ENCODE measurements around the gene SMIM32. TPM values are rescaled to one million over a fixed set of nuclear protein-coding genes. Genes with fewer than 3 reads are reported as not detected.

The SMIM32 gene
- total and polyA plus RNA-seq, 9 of the 15 experiments (the other 6 are each of a cell fraction or from before 2014, with no cell fraction given) = not detected

DNA sequence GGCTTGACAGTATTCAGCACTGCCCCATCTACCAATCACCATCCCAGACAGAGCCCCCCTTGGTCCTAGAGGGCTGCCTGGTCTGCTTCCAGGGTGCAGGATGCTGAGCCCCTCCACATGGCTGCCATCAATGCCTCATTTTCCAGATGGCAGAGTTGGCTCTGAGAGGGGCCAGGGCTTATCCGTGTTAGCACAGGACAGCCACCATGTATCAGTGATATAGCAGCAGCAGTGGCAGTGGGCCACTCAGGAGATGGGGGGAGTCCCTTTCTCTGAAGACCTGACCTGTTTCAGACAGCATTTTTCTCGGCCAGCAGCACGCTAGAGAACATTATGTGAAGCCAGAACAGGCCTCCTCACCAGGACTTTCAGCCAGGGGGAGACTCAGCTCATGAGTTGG lies 1.6 kb upstream of the SMIM32 start:
- intact Hi-C loops (cut with micrococcal nuclease) = no loop called here
- Histone ChIP-seq H3K4me1 (replicated peaks in 1 of 2; ENCODE audit: control insufficient read depth in 2 of 2, insufficient read depth in 2 of 2, low read length in 2 of 2) (peaks cover 0 to 14% of the 10 kb centered on the region in 2 experiments; a peak in 2 of 5 replicates), H4K20me1 (replicated peaks; ENCODE audit: control insufficient read depth, insufficient read depth, low read length) (0 out of 2 replicates have a peak, but pooled peaks cover 3% of the 10 kb centered on the region), H2AFZ (ENCODE audit: low read depth, low read length) (no peak overlapping the region), H3K9me1 (ENCODE audit: control insufficient read depth, insufficient read depth, low read length) (no peaks in the 10 kb centered on the region), H3K27me3 (ENCODE audit: control insufficient read depth in 2 of 2, insufficient read depth in 2 of 2, low read length in 2 of 2) (peaks cover 0 to 45% of the 10 kb centered on the region in 2 experiments), H3K4me2 (ENCODE audit: insufficient read depth, low read length) (no peak overlapping the region), H3K9ac (ENCODE audit: insufficient read depth in 1 of 2, low read depth in 2 of 2, low read length in 2 of 2) (no peak overlapping the region), H3K27ac (ENCODE audit: extremely low read depth, low read depth, low read length) (no peak overlapping the region), H3K9me3 (replicated peaks; ENCODE audit: control insufficient read depth, insufficient read depth, low read depth, low read length) (no peaks in the 10 kb centered on the region), H3K36me3 (ENCODE audit: control insufficient read depth, insufficient read depth, low read length) (no peaks in the 10 kb centered on the region), H3K4me3 (no peak overlapping the region), H3K79me2 (ENCODE audit: control insufficient read depth, insufficient read depth, low read length) (no peaks in the 10 kb centered on the region)
- CTCF ChIA-PET (ENCODE audit: low intra/inter-chr PET ratio) = no interaction called here
- POLR2A ChIA-PET = interaction anchor here (0.6 to 1.3 kb wide), 3 partner anchors 11 to 112 kb away, joined by 3 read pairs; no protein-coding TSS in a partner anchor
- TF ChIP-seq, protein P1, sequence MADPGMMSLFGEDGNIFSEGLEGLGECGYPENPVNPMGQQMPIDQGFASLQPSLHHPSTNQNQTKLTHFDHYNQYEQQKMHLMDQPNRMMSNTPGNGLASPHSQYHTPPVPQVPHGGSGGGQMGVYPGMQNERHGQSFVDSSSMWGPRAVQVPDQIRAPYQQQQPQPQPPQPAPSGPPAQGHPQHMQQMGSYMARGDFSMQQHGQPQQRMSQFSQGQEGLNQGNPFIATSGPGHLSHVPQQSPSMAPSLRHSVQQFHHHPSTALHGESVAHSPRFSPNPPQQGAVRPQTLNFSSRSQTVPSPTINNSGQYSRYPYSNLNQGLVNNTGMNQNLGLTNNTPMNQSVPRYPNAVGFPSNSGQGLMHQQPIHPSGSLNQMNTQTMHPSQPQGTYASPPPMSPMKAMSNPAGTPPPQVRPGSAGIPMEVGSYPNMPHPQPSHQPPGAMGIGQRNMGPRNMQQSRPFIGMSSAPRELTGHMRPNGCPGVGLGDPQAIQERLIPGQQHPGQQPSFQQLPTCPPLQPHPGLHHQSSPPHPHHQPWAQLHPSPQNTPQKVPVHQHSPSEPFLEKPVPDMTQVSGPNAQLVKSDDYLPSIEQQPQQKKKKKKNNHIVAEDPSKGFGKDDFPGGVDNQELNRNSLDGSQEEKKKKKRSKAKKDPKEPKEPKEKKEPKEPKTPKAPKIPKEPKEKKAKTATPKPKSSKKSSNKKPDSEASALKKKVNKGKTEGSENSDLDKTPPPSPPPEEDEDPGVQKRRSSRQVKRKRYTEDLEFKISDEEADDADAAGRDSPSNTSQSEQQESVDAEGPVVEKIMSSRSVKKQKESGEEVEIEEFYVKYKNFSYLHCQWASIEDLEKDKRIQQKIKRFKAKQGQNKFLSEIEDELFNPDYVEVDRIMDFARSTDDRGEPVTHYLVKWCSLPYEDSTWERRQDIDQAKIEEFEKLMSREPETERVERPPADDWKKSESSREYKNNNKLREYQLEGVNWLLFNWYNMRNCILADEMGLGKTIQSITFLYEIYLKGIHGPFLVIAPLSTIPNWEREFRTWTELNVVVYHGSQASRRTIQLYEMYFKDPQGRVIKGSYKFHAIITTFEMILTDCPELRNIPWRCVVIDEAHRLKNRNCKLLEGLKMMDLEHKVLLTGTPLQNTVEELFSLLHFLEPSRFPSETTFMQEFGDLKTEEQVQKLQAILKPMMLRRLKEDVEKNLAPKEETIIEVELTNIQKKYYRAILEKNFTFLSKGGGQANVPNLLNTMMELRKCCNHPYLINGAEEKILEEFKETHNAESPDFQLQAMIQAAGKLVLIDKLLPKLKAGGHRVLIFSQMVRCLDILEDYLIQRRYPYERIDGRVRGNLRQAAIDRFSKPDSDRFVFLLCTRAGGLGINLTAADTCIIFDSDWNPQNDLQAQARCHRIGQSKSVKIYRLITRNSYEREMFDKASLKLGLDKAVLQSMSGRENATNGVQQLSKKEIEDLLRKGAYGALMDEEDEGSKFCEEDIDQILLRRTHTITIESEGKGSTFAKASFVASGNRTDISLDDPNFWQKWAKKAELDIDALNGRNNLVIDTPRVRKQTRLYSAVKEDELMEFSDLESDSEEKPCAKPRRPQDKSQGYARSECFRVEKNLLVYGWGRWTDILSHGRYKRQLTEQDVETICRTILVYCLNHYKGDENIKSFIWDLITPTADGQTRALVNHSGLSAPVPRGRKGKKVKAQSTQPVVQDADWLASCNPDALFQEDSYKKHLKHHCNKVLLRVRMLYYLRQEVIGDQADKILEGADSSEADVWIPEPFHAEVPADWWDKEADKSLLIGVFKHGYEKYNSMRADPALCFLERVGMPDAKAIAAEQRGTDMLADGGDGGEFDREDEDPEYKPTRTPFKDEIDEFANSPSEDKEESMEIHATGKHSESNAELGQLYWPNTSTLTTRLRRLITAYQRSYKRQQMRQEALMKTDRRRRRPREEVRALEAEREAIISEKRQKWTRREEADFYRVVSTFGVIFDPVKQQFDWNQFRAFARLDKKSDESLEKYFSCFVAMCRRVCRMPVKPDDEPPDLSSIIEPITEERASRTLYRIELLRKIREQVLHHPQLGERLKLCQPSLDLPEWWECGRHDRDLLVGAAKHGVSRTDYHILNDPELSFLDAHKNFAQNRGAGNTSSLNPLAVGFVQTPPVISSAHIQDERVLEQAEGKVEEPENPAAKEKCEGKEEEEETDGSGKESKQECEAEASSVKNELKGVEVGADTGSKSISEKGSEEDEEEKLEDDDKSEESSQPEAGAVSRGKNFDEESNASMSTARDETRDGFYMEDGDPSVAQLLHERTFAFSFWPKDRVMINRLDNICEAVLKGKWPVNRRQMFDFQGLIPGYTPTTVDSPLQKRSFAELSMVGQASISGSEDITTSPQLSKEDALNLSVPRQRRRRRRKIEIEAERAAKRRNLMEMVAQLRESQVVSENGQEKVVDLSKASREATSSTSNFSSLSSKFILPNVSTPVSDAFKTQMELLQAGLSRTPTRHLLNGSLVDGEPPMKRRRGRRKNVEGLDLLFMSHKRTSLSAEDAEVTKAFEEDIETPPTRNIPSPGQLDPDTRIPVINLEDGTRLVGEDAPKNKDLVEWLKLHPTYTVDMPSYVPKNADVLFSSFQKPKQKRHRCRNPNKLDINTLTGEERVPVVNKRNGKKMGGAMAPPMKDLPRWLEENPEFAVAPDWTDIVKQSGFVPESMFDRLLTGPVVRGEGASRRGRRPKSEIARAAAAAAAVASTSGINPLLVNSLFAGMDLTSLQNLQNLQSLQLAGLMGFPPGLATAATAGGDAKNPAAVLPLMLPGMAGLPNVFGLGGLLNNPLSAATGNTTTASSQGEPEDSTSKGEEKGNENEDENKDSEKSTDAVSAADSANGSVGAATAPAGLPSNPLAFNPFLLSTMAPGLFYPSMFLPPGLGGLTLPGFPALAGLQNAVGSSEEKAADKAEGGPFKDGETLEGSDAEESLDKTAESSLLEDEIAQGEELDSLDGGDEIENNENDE (IDR thresholded peaks at IDR 0.05; ENCODE audit: low read depth, low read length) = no peak
- no peak for TF ChIP-seq ESRRA (IDR thresholded peaks at IDR 0.05; ENCODE audit: borderline replicate concordance, low read depth)
- WGBS (ENCODE audit: insufficient coverage, low coverage, missing lambda C conversion rate) = 3% methylated on average over 3 of the region's 3 CpGs
- DNase-seq (ENCODE audit: extremely low read depth in 1 of 4, low spot score in 3 of 4) = no peak
- in situ Hi-C loops (cut with MboI) = no loop called here
- no TSS peak for BruUV-seq (replicated peaks)
- no peak for ATAC-seq
- no peak for FAIRE-seq

All from K562 (cell line).